ENCODE measurements around the gene RUVBL1. TPM values are rescaled to one million over a fixed set of nuclear protein-coding genes. Genes with fewer than 3 reads are reported as not detected.

The RUVBL1 gene
- total RNA-seq, 1 experiment from 2014 or later: 94.9 TPM

DNA sequence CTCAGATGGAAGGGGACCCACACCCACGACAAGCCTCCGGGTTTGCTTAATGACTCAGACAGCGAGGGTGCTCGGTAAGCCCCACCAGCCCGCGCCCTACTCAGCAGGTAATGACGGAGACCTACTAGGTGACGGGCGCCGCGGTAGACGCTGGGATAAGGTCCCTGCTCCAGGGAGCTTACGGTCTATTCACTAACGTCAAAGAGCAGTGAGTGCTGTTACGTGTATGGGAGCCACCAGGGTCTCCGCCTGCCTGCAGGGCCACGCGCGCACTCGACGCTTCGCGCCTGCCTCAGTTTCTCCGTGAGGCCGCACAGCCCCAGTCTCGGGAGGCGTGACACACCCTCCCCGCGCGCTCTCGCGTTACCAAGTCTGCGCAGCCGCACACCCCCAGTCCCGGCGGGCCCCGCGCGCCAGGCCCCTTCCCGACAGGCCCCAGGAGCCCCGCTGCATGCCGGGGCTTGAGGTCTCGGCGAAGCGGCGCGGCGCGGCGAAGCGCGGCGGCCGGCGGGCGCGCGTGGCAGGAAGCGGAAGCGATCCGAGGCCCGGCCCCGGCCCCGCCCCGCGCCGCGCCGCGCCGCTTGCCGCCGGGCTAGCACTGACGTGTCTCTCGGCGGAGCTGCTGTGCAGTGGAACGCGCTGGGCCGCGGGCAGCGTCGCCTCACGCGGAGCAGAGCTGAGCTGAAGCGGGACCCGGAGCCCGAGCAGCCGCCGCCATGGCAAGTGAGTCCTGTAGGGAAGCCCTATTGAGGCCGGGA is 71.6 kb downstream of the RUVBL1 start, which contains the start of gene SEC61A1:
Gene SEC61A1 (plus strand): TSS at position 601 of the 758 bp plus-strand sequence. CDS start 116 bp downstream, at position 717.
- Histone ChIP-seq H3K4me2 (ENCODE audit: low read length) (peak within 1 kb of the TSS; percentile 98), H3K4me1 (ENCODE audit: insufficient read depth, low read length) (peaks cover 35% of the 10 kb centered on the region), H3K9me2 (replicated peaks; ENCODE audit: low read length) (no peaks in the 10 kb centered on the region), H3K79me2 (ENCODE audit: low read length) (peaks cover 54% of the 10 kb centered on the region), H3F3A (ENCODE audit: low read length, unreplicated experiment) (no peaks in the 10 kb centered on the region), H3K36me3 (ENCODE audit: low read depth, low read length) (peaks cover 26% of the 10 kb centered on the region), H3K4me3 (ENCODE audit: low read length) (peak within 1 kb of the TSS; percentile 87), H3K27me3 (ENCODE audit: low read length) (no peaks in the 10 kb centered on the region), H3K9ac (ENCODE audit: low read length) (peak within 1 kb of the TSS; percentile 99), H3K27ac (ENCODE audit: low read length) (peak within 1 kb of the TSS; percentile 58), H3K9me3 (ENCODE audit: low read length) (no peaks in the 10 kb centered on the region), H2AFZ (ENCODE audit: low read length) (peak within 1 kb of the TSS; percentile 99), H4K20me1 (ENCODE audit: low read length) (peaks cover 26% of the 10 kb centered on the region)
- BruUV-seq (replicated peaks): no TSS peak
- ATAC-seq (peak; percentile 91), DNase-seq (peak; percentile 93)
- POLR2A ChIA-PET (ENCODE audit: unreplicated experiment): interaction anchor here (0.6 kb wide), 1 partner anchor 252 kb away, joined by 4 read pairs; no protein-coding TSS in a partner anchor
- CTCF ChIA-PET: no interaction called here
- TF ChIP-seq EZH2phosphoT487 (IDR thresholded peaks at IDR 0.05; ENCODE audit: borderline replicate concordance, low read length): no peak
- no peak for TF ChIP-seq EZH2 (IDR thresholded peaks at IDR 0.05; ENCODE audit: low read length, unreplicated experiment)
- TF ChIP-seq, protein P1, sequence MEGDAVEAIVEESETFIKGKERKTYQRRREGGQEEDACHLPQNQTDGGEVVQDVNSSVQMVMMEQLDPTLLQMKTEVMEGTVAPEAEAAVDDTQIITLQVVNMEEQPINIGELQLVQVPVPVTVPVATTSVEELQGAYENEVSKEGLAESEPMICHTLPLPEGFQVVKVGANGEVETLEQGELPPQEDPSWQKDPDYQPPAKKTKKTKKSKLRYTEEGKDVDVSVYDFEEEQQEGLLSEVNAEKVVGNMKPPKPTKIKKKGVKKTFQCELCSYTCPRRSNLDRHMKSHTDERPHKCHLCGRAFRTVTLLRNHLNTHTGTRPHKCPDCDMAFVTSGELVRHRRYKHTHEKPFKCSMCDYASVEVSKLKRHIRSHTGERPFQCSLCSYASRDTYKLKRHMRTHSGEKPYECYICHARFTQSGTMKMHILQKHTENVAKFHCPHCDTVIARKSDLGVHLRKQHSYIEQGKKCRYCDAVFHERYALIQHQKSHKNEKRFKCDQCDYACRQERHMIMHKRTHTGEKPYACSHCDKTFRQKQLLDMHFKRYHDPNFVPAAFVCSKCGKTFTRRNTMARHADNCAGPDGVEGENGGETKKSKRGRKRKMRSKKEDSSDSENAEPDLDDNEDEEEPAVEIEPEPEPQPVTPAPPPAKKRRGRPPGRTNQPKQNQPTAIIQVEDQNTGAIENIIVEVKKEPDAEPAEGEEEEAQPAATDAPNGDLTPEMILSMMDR (conservative IDR thresholded peaks at IDR 0.05; ENCODE audit: low read depth, low read length): no peak
- intact Hi-C loops (cut with micrococcal nuclease): loop anchor here (2.0 kb wide), 1 partner anchor 41 kb away; no protein-coding TSS in a partner anchor

DNA sequence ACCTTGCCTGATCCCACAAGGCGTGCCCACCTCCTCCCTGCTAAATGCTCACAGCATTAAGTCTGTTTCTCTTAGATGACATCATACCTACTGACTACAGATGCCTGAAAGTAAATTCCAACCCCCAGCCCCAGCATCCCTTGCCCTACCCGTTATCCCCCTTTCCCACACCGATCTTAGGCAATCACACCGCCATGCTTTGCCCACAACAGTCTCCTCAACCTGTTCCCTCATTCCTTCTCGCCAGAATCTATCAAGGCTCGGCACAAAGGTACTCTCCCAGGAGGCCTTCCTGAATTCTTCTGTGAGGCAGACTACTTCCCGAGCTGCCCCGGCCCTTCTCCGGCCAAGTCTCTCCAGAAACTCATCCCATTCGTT is 72.2 kb downstream of the RUVBL1 start:
- CTCF ChIA-PET: no interaction called here
- H3F3A ChIP-seq (ENCODE audit: low read length, unreplicated experiment): no peaks in the 10 kb centered on the region
- H3K4me3 ChIP-seq (ENCODE audit: low read length): peak overlapping the region; percentile 87
- peak overlapping the region; percentile 58 for H3K27ac ChIP-seq (ENCODE audit: low read length)
- DNase-seq (no peak), ATAC-seq (no peak)
- H3K9me3 ChIP-seq (ENCODE audit: low read length): no peaks in the 10 kb centered on the region
- peak overlapping the region; percentile 98 for H3K4me2 ChIP-seq (ENCODE audit: low read length)
- H3K9me2 ChIP-seq (replicated peaks; ENCODE audit: low read length): no peaks in the 10 kb centered on the region
- peaks cover 35% of the 10 kb centered on the region for H3K4me1 ChIP-seq (ENCODE audit: insufficient read depth, low read length)
- no TSS peak for BruUV-seq (replicated peaks)
- H3K9ac ChIP-seq (ENCODE audit: low read length): peak overlapping the region; percentile 99
- peak overlapping the region; percentile 99 for H2AFZ ChIP-seq (ENCODE audit: low read length)
- peaks cover 24% of the 10 kb centered on the region for H3K36me3 ChIP-seq (ENCODE audit: low read depth, low read length)
- TF ChIP-seq EZH2 (IDR thresholded peaks at IDR 0.05; ENCODE audit: low read length, unreplicated experiment): no peak
- TF ChIP-seq EZH2phosphoT487 (IDR thresholded peaks at IDR 0.05; ENCODE audit: borderline replicate concordance, low read length): no peak
- TF ChIP-seq, protein P1 (conservative IDR thresholded peaks at IDR 0.05; ENCODE audit: low read depth, low read length): no peak
- H4K20me1 ChIP-seq (ENCODE audit: low read length): peaks cover 26% of the 10 kb centered on the region
- POLR2A ChIA-PET (ENCODE audit: unreplicated experiment): interaction anchor here (0.6 kb wide), 1 partner anchor 252 kb away, joined by 4 read pairs; no protein-coding TSS in a partner anchor
- no peaks in the 10 kb centered on the region for H3K27me3 ChIP-seq (ENCODE audit: low read length)
- peaks cover 51% of the 10 kb centered on the region for H3K79me2 ChIP-seq (ENCODE audit: low read length)
- intact Hi-C loops (cut with micrococcal nuclease): loop anchor here (2.0 kb wide), 1 partner anchor 41 kb away; no protein-coding TSS in a partner anchor

DNA sequence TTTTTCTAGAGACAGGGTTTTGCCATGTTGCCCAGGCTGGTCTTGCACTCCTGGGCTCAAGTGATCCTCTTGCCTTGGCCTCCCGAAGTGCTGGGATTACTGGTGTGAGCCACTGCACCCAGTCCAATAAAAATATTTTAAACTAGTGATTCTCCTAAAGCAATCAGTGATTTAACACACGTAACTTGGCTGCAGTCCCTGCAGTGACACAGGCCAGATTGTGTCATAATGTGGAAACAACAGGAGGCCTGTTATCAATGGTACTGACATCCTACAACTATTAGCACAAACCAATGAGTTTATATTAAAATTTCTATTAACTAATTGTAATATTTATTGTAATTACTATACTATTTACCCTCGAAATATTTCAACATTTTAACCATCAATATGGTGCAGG is 73.0 kb downstream of the RUVBL1 start:
- intact Hi-C loops (cut with micrococcal nuclease): loop anchor here (2.0 kb wide), 1 partner anchor 40 kb away; no protein-coding TSS in a partner anchor
- Histone ChIP-seq H3K79me2 (ENCODE audit: low read length) (peaks cover 43% of the 10 kb centered on the region), H3K36me3 (ENCODE audit: low read depth, low read length) (peaks cover 15% of the 10 kb centered on the region), H2AFZ (ENCODE audit: low read length) (no peak overlapping the region), H3K27ac (ENCODE audit: low read length) (no peak overlapping the region), H3K9me3 (ENCODE audit: low read length) (no peaks in the 10 kb centered on the region), H3K27me3 (ENCODE audit: low read length) (no peaks in the 10 kb centered on the region), H3K9me2 (replicated peaks; ENCODE audit: low read length) (no peaks in the 10 kb centered on the region), H3K4me1 (ENCODE audit: insufficient read depth, low read length) (peaks cover 30% of the 10 kb centered on the region), H3K4me2 (ENCODE audit: low read length) (no peak overlapping the region; the same call in 1 of the 2 replicates), H3K9ac (ENCODE audit: low read length) (no peak overlapping the region), H3F3A (ENCODE audit: low read length, unreplicated experiment) (no peaks in the 10 kb centered on the region), H4K20me1 (ENCODE audit: low read length) (peaks cover 18% of the 10 kb centered on the region), H3K4me3 (ENCODE audit: low read length) (no peak overlapping the region)
- BruUV-seq (replicated peaks): no TSS peak
- DNase-seq (peak; percentile 71), ATAC-seq (no peak)
- TF ChIP-seq EZH2 (IDR thresholded peaks at IDR 0.05; ENCODE audit: low read length, unreplicated experiment) (no peak), EZH2phosphoT487 (IDR thresholded peaks at IDR 0.05; ENCODE audit: borderline replicate concordance, low read length) (no peak)
- TF ChIP-seq, protein P1 (conservative IDR thresholded peaks at IDR 0.05; ENCODE audit: low read depth, low read length): no peak
- CTCF ChIA-PET: no interaction called here
- POLR2A ChIA-PET (ENCODE audit: unreplicated experiment): no interaction called here

All from PC-3 (cell line).